ENCODE measurements around the gene SC5D.

The SC5D gene

GRCh38 chr11:121328967-121329679, 36.6 kb downstream of the SC5D start:
- Histone ChIP-seq H3K79me1 (ENCODE audit: low read length) (no peaks in the 10 kb centered on the region), H3K23ac (ENCODE audit: low read length) (no peak overlapping the region), H3K4ac (ENCODE audit: low read depth, low read length) (no peak overlapping the region), H3K36me3 (ENCODE audit: control insufficient read depth in 1 of 2, insufficient read depth in 2 of 2, low read length in 2 of 2) (no peaks in the 10 kb centered on the region), H3K14ac (ENCODE audit: low read length) (no peak overlapping the region), H2BK12ac (ENCODE audit: low read length) (no peak overlapping the region), H2BK5ac (ENCODE audit: low read depth, low read length, poor library complexity) (no peak overlapping the region), H3K18ac (ENCODE audit: low read length) (no peak overlapping the region), H3K9me3 (ENCODE audit: insufficient read depth, low read depth, low read length) (peaks cover 4% of the 10 kb centered on the region), H3K4me3 (ENCODE audit: low read depth, low read length) (no peak overlapping the region), H3K79me2 (ENCODE audit: control insufficient read depth, insufficient read depth, low read length, poor library complexity) (no peaks in the 10 kb centered on the region), H4K8ac (ENCODE audit: low read depth, low read length) (no peak overlapping the region), H3K9ac (ENCODE audit: low read length) (no peak overlapping the region), H2AK5ac (ENCODE audit: low read length) (no peak overlapping the region), H3K27me3 (ENCODE audit: insufficient read depth, low read length) (peaks cover 2% of the 10 kb centered on the region), H2BK120ac (ENCODE audit: insufficient read depth, low read length, poor library complexity) (no peak overlapping the region), H4K12ac (ENCODE audit: low read depth, low read length) (no peak overlapping the region), H2AFZ (ENCODE audit: insufficient read depth, low read length, poor library complexity) (no peak overlapping the region), H3K27ac (ENCODE audit: low read depth, low read length) (no peak overlapping the region), H3K4me2 (ENCODE audit: low read length) (no peak overlapping the region), H4K91ac (ENCODE audit: low read depth, low read length) (no peak overlapping the region), H3K4me1 (ENCODE audit: control insufficient read depth in 1 of 2, insufficient read depth in 2 of 2, low read length in 2 of 2) (no peaks in the 10 kb centered on the region)
- no CpG with 5 or more reads among the region's 4 CpGs for WGBS (ENCODE audit: extremely low coverage, insufficient coverage, insufficient read length)
- no peak for DNase-seq

GRCh38 chr11:121329781-121330395, 37.3 kb downstream of the SC5D start:
- H2BK12ac ChIP-seq (ENCODE audit: low read length) = no peak overlapping the region
- H4K12ac ChIP-seq (ENCODE audit: low read depth, low read length) = no peak overlapping the region
- H3K9me3 ChIP-seq (ENCODE audit: insufficient read depth, low read depth, low read length) = peaks cover 4% of the 10 kb centered on the region
- H3K9ac ChIP-seq (ENCODE audit: low read length) = no peak overlapping the region
- H2AK5ac ChIP-seq (ENCODE audit: low read length) = no peak overlapping the region
- no peak overlapping the region for H3K4ac ChIP-seq (ENCODE audit: low read depth, low read length)
- no peak overlapping the region for H3K27ac ChIP-seq (ENCODE audit: low read depth, low read length)
- no peak overlapping the region for H2AFZ ChIP-seq (ENCODE audit: insufficient read depth, low read length, poor library complexity)
- H3K36me3 ChIP-seq (ENCODE audit: control insufficient read depth in 1 of 2, insufficient read depth in 2 of 2, low read length in 2 of 2) = no peaks in the 10 kb centered on the region
- no peaks in the 10 kb centered on the region for H3K79me1 ChIP-seq (ENCODE audit: low read length)
- H4K91ac ChIP-seq (ENCODE audit: low read depth, low read length) = no peak overlapping the region
- no CpG with 5 or more reads among the region's 3 CpGs for WGBS (ENCODE audit: extremely low coverage, insufficient coverage, insufficient read length)
- H4K8ac ChIP-seq (ENCODE audit: low read depth, low read length) = no peak overlapping the region
- H3K14ac ChIP-seq (ENCODE audit: low read length) = no peak overlapping the region
- H3K27me3 ChIP-seq (ENCODE audit: insufficient read depth, low read length) = peaks cover 2% of the 10 kb centered on the region
- H3K23ac ChIP-seq (ENCODE audit: low read length) = no peak overlapping the region
- no peak overlapping the region for H3K4me2 ChIP-seq (ENCODE audit: low read length)
- H3K4me1 ChIP-seq (ENCODE audit: control insufficient read depth in 1 of 2, insufficient read depth in 2 of 2, low read length in 2 of 2) = no peaks in the 10 kb centered on the region
- DNase-seq = no peak
- no peak overlapping the region for H2BK120ac ChIP-seq (ENCODE audit: insufficient read depth, low read length, poor library complexity)
- H3K18ac ChIP-seq (ENCODE audit: low read length) = no peak overlapping the region
- no peaks in the 10 kb centered on the region for H3K79me2 ChIP-seq (ENCODE audit: control insufficient read depth, insufficient read depth, low read length, poor library complexity)
- no peak overlapping the region for H2BK5ac ChIP-seq (ENCODE audit: low read depth, low read length, poor library complexity)
- H3K4me3 ChIP-seq (ENCODE audit: low read depth, low read length) = no peak overlapping the region

GRCh38 chr11:121330614-121331435, 38.3 kb downstream of the SC5D start:
- no peak overlapping the region for H2BK120ac ChIP-seq (ENCODE audit: insufficient read depth, low read length, poor library complexity)
- no peak for DNase-seq
- H3K4me2 ChIP-seq (ENCODE audit: low read length) = no peak overlapping the region
- H3K79me2 ChIP-seq (ENCODE audit: control insufficient read depth, insufficient read depth, low read length, poor library complexity) = no peaks in the 10 kb centered on the region
- H2AFZ ChIP-seq (ENCODE audit: insufficient read depth, low read length, poor library complexity) = no peak overlapping the region
- H3K14ac ChIP-seq (ENCODE audit: low read length) = no peak overlapping the region
- H3K4me3 ChIP-seq (ENCODE audit: low read depth, low read length) = no peak overlapping the region
- H2BK12ac ChIP-seq (ENCODE audit: low read length) = no peak overlapping the region
- H3K23ac ChIP-seq (ENCODE audit: low read length) = no peak overlapping the region
- H3K27ac ChIP-seq (ENCODE audit: low read depth, low read length) = no peak overlapping the region
- peaks cover 2% of the 10 kb centered on the region for H3K9me3 ChIP-seq (ENCODE audit: insufficient read depth, low read depth, low read length)
- H3K36me3 ChIP-seq (ENCODE audit: control insufficient read depth in 1 of 2, insufficient read depth in 2 of 2, low read length in 2 of 2) = no peaks in the 10 kb centered on the region
- H3K27me3 ChIP-seq (ENCODE audit: insufficient read depth, low read length) = peaks cover 2% of the 10 kb centered on the region
- H3K9ac ChIP-seq (ENCODE audit: low read length) = no peak overlapping the region
- no peak overlapping the region for H4K91ac ChIP-seq (ENCODE audit: low read depth, low read length)
- WGBS (ENCODE audit: extremely low coverage, insufficient coverage, insufficient read length) = no CpG with 5 or more reads among the region's 19 CpGs
- no peak overlapping the region for H2AK5ac ChIP-seq (ENCODE audit: low read length)
- H4K8ac ChIP-seq (ENCODE audit: low read depth, low read length) = no peak overlapping the region
- H4K12ac ChIP-seq (ENCODE audit: low read depth, low read length) = no peak overlapping the region
- H3K79me1 ChIP-seq (ENCODE audit: low read length) = no peaks in the 10 kb centered on the region
- H3K4me1 ChIP-seq (ENCODE audit: control insufficient read depth in 1 of 2, insufficient read depth in 2 of 2, low read length in 2 of 2) = no peaks in the 10 kb centered on the region
- no peak overlapping the region for H3K18ac ChIP-seq (ENCODE audit: low read length)
- no peak overlapping the region for H2BK5ac ChIP-seq (ENCODE audit: low read depth, low read length, poor library complexity)
- no peak overlapping the region for H3K4ac ChIP-seq (ENCODE audit: low read depth, low read length)

GRCh38 chr11:121334973-121335710, 42.6 kb downstream of the SC5D start:
- Histone ChIP-seq H4K12ac (ENCODE audit: low read depth, low read length) (no peak overlapping the region), H2BK5ac (ENCODE audit: low read depth, low read length, poor library complexity) (no peak overlapping the region), H2AK5ac (ENCODE audit: low read length) (no peak overlapping the region), H3K27ac (ENCODE audit: low read depth, low read length) (no peak overlapping the region), H3K79me1 (ENCODE audit: low read length) (no peaks in the 10 kb centered on the region), H3K4me1 (ENCODE audit: control insufficient read depth in 1 of 2, insufficient read depth in 2 of 2, low read length in 2 of 2) (no peaks in the 10 kb centered on the region), H3K18ac (ENCODE audit: low read length) (no peak overlapping the region), H3K9ac (ENCODE audit: low read length) (no peak overlapping the region), H3K9me3 (ENCODE audit: insufficient read depth, low read depth, low read length) (no peaks in the 10 kb centered on the region), H2BK12ac (ENCODE audit: low read length) (no peak overlapping the region), H2AFZ (ENCODE audit: insufficient read depth, low read length, poor library complexity) (no peak overlapping the region), H4K91ac (ENCODE audit: low read depth, low read length) (no peak overlapping the region), H3K4me3 (ENCODE audit: low read depth, low read length) (no peak overlapping the region), H3K4ac (ENCODE audit: low read depth, low read length) (no peak overlapping the region), H4K8ac (ENCODE audit: low read depth, low read length) (no peak overlapping the region), H3K23ac (ENCODE audit: low read length) (no peak overlapping the region), H2BK120ac (ENCODE audit: insufficient read depth, low read length, poor library complexity) (no peak overlapping the region), H3K36me3 (ENCODE audit: control insufficient read depth in 1 of 2, insufficient read depth in 2 of 2, low read length in 2 of 2) (no peaks in the 10 kb centered on the region), H3K79me2 (ENCODE audit: control insufficient read depth, insufficient read depth, low read length, poor library complexity) (no peaks in the 10 kb centered on the region), H3K27me3 (ENCODE audit: insufficient read depth, low read length) (peaks cover 2% of the 10 kb centered on the region), H3K14ac (ENCODE audit: low read length) (no peak overlapping the region), H3K4me2 (ENCODE audit: low read length) (no peak overlapping the region)
- no peak for DNase-seq
- no CpG with 5 or more reads among the region's 7 CpGs for WGBS (ENCODE audit: extremely low coverage, insufficient coverage, insufficient read length)
